ENCODE results near the gene FGGY. TPM values are rescaled to one million over a fixed set of nuclear protein-coding genes. Genes with fewer than 3 reads are reported as not detected.

Gene FGGY
- total and polyA plus RNA-seq, 2 donors (not counting 1 experiment from before 2014, with no cell fraction given) = 6.1 to 38.5 TPM

DNA sequence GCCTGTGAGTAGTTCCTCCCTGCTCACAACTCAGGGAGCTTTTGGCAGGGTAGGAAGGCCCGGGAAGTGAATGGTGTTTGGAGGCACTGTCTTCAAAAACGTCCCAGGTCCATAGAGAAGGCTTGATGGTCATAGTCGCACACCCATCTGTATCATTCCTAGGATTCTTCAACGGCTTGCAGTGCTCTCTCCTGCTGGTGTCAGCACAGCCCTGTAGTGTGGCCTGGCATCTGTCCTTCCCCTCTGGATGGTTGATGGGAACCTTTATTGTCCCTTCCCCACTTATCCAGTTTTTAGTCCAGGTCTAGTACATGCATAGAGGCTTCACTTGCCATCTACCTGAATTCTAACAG, 375.0 kb downstream of the FGGY start:
- no peak overlapping the region for H3K4me3 ChIP-seq (ENCODE audit: control extremely low read depth in 1 of 5, extremely low read depth in 1 of 5, insufficient read depth in 1 of 5, low read depth in 2 of 5, low read length in 4 of 5)
- Mint-ChIP-seq H3K27ac (no peak overlapping the region), H3K4me3 (no peak overlapping the region), H3K27me3 (no peaks in the 10 kb centered on the region), H3K4me1 (peaks cover 4% of the 10 kb centered on the region), H3K9me3 (ENCODE audit: insufficient read depth) (no peaks in the 10 kb centered on the region)
- intact Hi-C loops (cut with micrococcal nuclease) = no loop called here
- ATAC-seq (ENCODE audit: low read depth) = no peak
- DNase-seq = no peak
- TF ChIP-seq EZH2 (IDR thresholded peaks at IDR 0.05; ENCODE audit: borderline replicate concordance, insufficient read depth, low read depth, low read length, poor library complexity, severe bottlenecking) = no peak
- TF ChIP-seq CTCF (IDR thresholded peaks at IDR 0.05) = no peak
- H3K36me3 ChIP-seq (replicated peaks in 1 of 2; ENCODE audit: control extremely low read depth in 1 of 2, control insufficient read depth in 1 of 2, extremely low read depth in 1 of 2, insufficient read depth in 2 of 2, low read length in 1 of 2) = peaks cover 0 to 5% of the 10 kb centered on the region in 2 experiments
- no peak overlapping the region for H3K9ac ChIP-seq (ENCODE audit: low read length)
- CTCF ChIA-PET = interaction anchor here (1.3 kb wide), 1 partner anchor 26 kb away, joined by 3 read pairs; no protein-coding TSS in a partner anchor
- no peaks in the 10 kb centered on the region for H3K79me2 ChIP-seq (ENCODE audit: control insufficient read depth, insufficient read depth, low read length)
- no peak overlapping the region for H2AFZ ChIP-seq (ENCODE audit: insufficient read depth, low read depth, low read length, poor library complexity, severe bottlenecking)
- no peak overlapping the region for H3K4me2 ChIP-seq (replicated peaks; ENCODE audit: low read depth, low read length, poor library complexity, severe bottlenecking)
- H3K27ac ChIP-seq (ENCODE audit: low read length in 2 of 2) = no peak overlapping the region
- POLR2A ChIA-PET = no interaction called here
- no peaks in the 10 kb centered on the region for H4K20me1 ChIP-seq (ENCODE audit: control insufficient read depth, insufficient read depth, low read length, poor library complexity, severe bottlenecking)
- 94% methylated on average over 4 of the region's 4 CpGs for WGBS (ENCODE audit: insufficient coverage)
- H3K4me1 ChIP-seq (ENCODE audit: control insufficient read depth in 2 of 2, insufficient read depth in 2 of 2, low read length in 2 of 2) = no peaks in the 10 kb centered on the region
- H3K9me3 ChIP-seq (ENCODE audit: control extremely low read depth in 1 of 3, control insufficient read depth in 2 of 3, insufficient read depth in 1 of 3, low read length in 2 of 3) = no peaks in the 10 kb centered on the region
- H3K27me3 ChIP-seq (replicated peaks in 1 of 4; ENCODE audit: control extremely low read depth in 1 of 4, control insufficient read depth in 3 of 4, insufficient read depth in 4 of 4, low read length in 3 of 4) = no peaks in the 10 kb centered on the region

DNA sequence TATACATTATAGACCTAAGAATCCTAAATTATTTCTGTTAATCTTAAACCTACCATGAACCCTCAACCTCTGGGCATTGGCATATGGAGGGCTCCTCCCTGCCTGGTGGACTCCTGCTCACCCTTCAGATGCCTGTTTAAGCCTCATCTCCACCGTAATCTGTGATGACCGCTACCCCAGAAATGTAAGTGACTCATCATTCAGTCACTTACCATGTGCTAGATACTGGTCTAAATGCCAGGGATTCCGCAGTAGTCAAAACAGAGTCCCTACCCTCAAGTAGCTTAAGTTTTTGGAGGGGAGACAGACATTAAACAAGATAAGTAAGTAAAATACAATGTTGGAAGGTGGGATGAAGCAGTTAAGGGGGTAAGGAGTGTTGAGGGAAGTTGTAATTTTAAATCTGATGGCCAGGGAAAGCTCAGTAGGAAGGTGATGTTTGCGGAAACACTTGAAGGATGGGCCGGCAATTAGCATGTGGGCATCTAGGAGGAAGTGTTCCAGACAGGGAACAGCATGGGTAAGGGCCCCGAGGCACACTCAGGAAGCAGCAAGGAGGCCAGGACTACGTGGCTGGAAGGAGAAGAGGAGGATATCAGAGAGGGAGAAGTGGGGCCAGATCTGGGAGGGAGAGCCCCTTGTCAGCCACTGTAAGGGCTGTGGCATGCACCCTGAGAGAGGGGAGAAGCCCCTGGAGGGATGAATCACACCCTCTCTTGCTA, 376.1 kb downstream of the FGGY start:
- Histone ChIP-seq H3K79me2 (ENCODE audit: control insufficient read depth, insufficient read depth, low read length) (no peaks in the 10 kb centered on the region), H3K27ac (ENCODE audit: low read length in 2 of 2) (no peak overlapping the region), H3K4me2 (replicated peaks; ENCODE audit: low read depth, low read length, poor library complexity, severe bottlenecking) (no peak overlapping the region), H3K27me3 (replicated peaks in 1 of 4; ENCODE audit: control extremely low read depth in 1 of 4, control insufficient read depth in 3 of 4, insufficient read depth in 4 of 4, low read length in 3 of 4) (no peaks in the 10 kb centered on the region), H2AFZ (ENCODE audit: insufficient read depth, low read depth, low read length, poor library complexity, severe bottlenecking) (no peak overlapping the region), H4K20me1 (ENCODE audit: control insufficient read depth, insufficient read depth, low read length, poor library complexity, severe bottlenecking) (no peaks in the 10 kb centered on the region), H3K9ac (ENCODE audit: low read length) (no peak overlapping the region), H3K9me3 (ENCODE audit: control extremely low read depth in 1 of 3, control insufficient read depth in 2 of 3, insufficient read depth in 1 of 3, low read length in 2 of 3) (no peaks in the 10 kb centered on the region), H3K4me3 (ENCODE audit: control extremely low read depth in 1 of 5, extremely low read depth in 1 of 5, insufficient read depth in 1 of 5, low read depth in 2 of 5, low read length in 4 of 5) (no peak overlapping the region), H3K36me3 (replicated peaks in 1 of 2; ENCODE audit: control extremely low read depth in 1 of 2, control insufficient read depth in 1 of 2, extremely low read depth in 1 of 2, insufficient read depth in 2 of 2, low read length in 1 of 2) (peaks cover 0 to 2% of the 10 kb centered on the region in 2 experiments), H3K4me1 (ENCODE audit: control insufficient read depth in 2 of 2, insufficient read depth in 2 of 2, low read length in 2 of 2) (no peaks in the 10 kb centered on the region)
- 52% methylated on average over 4 of the region's 7 CpGs for WGBS (ENCODE audit: insufficient coverage)
- Mint-ChIP-seq H3K27ac (no peak overlapping the region), H3K9me3 (ENCODE audit: insufficient read depth) (no peaks in the 10 kb centered on the region), H3K4me3 (no peak overlapping the region), H3K4me1 (peaks cover 4% of the 10 kb centered on the region), H3K27me3 (no peaks in the 10 kb centered on the region)
- ATAC-seq (ENCODE audit: low read depth) = no peak
- POLR2A ChIA-PET = no interaction called here
- intact Hi-C loops (cut with micrococcal nuclease) = no loop called here
- TF ChIP-seq CTCF (IDR thresholded peaks at IDR 0.05) = no peak
- no peak for TF ChIP-seq EZH2 (IDR thresholded peaks at IDR 0.05; ENCODE audit: borderline replicate concordance, insufficient read depth, low read depth, low read length, poor library complexity, severe bottlenecking)
- DNase-seq = no peak
- CTCF ChIA-PET = no interaction called here
